ENCODE data around the gene SUPV3L1. TPM values are rescaled to one million over a fixed set of nuclear protein-coding genes. Genes with fewer than 3 reads are reported as not detected.
"Not testable (repeated sequence)": the region's sequence is repeated elsewhere in the genome, so short reads cannot be mapped to it uniquely, and the experiment has no call there.

The SUPV3L1 gene
- total RNA-seq, 1 donor from 2014 or later = 41.2 TPM

DNA sequence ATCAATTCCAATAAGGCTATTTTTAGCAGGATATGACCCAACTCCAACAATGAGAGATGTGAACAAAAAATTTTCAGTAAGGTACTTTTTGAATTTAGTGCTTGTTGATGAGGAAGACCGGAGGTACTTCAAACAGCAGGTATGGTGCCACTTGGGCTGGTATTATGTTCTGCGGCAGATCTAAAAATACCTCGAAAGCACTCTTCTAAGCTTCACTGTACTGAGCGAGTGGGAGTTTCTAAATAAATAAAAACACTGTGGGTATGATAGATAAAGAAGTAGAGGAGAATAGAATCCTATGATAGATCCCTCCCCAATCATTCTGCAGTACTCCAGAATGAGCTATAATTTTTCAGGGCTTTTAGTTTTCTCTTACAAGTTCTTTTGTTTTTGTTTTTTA is 11.5 kb upstream of the SUPV3L1 start:
- H3K36me3 ChIP-seq (ENCODE audit: control insufficient read depth, insufficient read depth, low read length) = no peaks in the 10 kb centered on the region
- DNase-seq (ENCODE audit: low read depth) = no peak
- no peaks in the 10 kb centered on the region for H3K27me3 ChIP-seq (ENCODE audit: control insufficient read depth, insufficient read depth, low read length)
- TF ChIP-seq CTCF (IDR thresholded peaks at IDR 0.05; ENCODE audit: insufficient read depth, low read length, poor library complexity, severe bottlenecking) = no peak
- no peak overlapping the region for H3K4me3 ChIP-seq (ENCODE audit: low read depth, low read length)

DNA sequence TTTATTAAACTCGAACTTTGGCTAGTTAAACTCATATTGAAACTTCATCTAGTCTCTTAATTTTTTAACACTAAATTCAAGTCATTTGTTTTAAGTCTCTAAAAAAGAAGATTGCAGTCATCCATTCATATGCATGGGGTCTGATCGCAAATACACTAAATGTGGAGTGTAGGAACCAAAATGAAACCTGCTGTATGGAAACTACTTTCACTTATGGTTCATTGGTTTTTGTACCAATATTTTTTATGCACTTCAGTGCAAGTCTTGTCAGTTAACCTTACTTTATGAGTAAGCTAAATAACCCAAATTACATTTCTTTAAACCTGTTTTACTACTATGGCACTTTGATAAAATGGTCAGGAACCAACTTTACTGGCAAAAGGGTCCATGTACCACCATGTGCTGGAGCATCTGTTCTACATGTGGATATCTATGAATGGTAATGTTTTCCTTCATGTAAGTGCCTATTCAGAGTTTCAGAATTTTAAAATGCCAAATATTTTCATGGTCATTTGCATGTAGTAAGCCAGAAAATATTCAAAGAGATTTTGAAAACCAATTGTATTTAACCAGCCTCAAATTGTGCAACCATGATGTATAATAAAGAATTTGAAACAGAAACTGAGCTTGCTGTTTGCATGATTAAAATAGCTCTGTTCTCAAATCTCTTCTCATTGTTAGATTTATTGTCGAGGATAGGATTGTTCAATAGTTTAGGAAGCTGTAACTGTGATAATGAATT is 7.6 kb upstream of the SUPV3L1 start:
- Histone ChIP-seq H3K4me3 (ENCODE audit: low read depth, low read length) (no peak overlapping the region), H3K36me3 (ENCODE audit: control insufficient read depth, insufficient read depth, low read length) (no peaks in the 10 kb centered on the region), H3K27me3 (ENCODE audit: control insufficient read depth, insufficient read depth, low read length) (no peaks in the 10 kb centered on the region)
- no peak for TF ChIP-seq CTCF (IDR thresholded peaks at IDR 0.05; ENCODE audit: insufficient read depth, low read length, poor library complexity, severe bottlenecking)
- no peak for DNase-seq (ENCODE audit: low read depth)

DNA sequence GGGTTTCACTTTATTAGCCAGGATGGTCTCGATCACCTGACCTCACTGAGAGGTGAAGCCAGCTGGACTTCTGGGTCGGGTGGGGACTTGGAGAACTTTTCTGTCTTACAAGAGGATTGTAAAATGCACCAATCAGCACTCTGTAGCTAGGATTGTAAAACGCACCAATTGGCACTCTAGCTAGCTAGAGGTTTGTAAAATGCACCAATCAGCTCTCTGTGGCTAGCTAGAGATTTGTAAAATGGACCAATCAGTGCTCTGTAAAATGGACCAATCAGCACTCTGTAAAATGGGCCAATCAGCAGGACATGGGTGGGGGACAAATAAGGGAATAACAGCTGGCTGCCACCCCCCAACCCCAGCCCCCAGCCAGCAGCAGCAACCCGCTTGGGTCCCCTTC is 4.7 kb upstream of the SUPV3L1 start:
- H3K4me3 ChIP-seq (ENCODE audit: low read depth, low read length); DNase-seq (ENCODE audit: low read depth); H3K36me3 ChIP-seq (ENCODE audit: control insufficient read depth, insufficient read depth, low read length); H3K27me3 ChIP-seq (ENCODE audit: control insufficient read depth, insufficient read depth, low read length): not testable (repeated sequence)

- DNase-seq (ENCODE audit: low read depth) = no peak
- no peaks in the 10 kb centered on the region for H3K36me3 ChIP-seq (ENCODE audit: control insufficient read depth, insufficient read depth, low read length)
- no peak overlapping the region for H3K4me3 ChIP-seq (ENCODE audit: low read depth, low read length)
- no peak for TF ChIP-seq CTCF (IDR thresholded peaks at IDR 0.05; ENCODE audit: insufficient read depth, low read length, poor library complexity, severe bottlenecking)
- H3K27me3 ChIP-seq (ENCODE audit: control insufficient read depth, insufficient read depth, low read length) = no peaks in the 10 kb centered on the region
Observed at GRCh38 chr10:69176823-69177222, 3.2 kb upstream of the SUPV3L1 start.

DNA sequence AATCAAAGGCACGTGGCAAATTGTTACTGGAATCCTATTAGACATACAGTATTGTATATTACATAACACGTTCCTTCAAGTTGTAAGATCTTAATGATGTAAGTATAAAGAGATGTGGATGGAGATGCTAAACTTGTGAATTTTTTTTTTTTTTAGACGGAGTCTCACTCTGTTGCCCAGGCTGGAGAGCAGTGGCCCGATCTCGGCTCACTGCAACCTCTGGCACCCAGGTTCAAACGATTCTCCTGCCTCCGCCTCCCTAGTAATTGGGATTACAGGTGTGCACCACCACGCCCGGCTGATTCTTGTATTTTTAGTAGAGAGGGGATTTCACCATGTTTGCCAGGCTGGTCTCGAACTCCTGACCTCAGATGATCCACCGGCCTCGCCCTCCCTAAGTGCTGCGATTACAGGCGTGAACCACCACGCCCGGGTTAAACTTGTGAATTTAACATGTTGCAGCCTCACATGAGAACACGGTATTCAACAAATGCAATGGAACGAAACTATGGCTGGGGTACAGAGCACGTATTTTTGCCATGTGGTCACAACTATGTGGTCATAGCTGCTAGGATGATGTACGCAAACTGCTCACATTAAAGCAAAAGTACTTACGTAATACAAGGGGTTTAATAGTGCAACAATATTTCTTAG is 818 bp upstream of the SUPV3L1 start:
- H3K27me3 ChIP-seq (ENCODE audit: control insufficient read depth, insufficient read depth, low read length) = no peaks in the 10 kb centered on the region
- no peaks in the 10 kb centered on the region for H3K36me3 ChIP-seq (ENCODE audit: control insufficient read depth, insufficient read depth, low read length)
- no peak for DNase-seq (ENCODE audit: low read depth)
- TF ChIP-seq CTCF (IDR thresholded peaks at IDR 0.05; ENCODE audit: insufficient read depth, low read length, poor library complexity, severe bottlenecking) = no peak
- peak overlapping the region; percentile 92 for H3K4me3 ChIP-seq (ENCODE audit: low read depth, low read length)

GRCh38 chr10:69180525-69181204 is 631 bp downstream of the SUPV3L1 start:
- H3K36me3 ChIP-seq (ENCODE audit: control insufficient read depth, insufficient read depth, low read length) = no peaks in the 10 kb centered on the region
- TF ChIP-seq CTCF (IDR thresholded peaks at IDR 0.05; ENCODE audit: insufficient read depth, low read length, poor library complexity, severe bottlenecking) = no peak
- H3K27me3 ChIP-seq (ENCODE audit: control insufficient read depth, insufficient read depth, low read length) = no peaks in the 10 kb centered on the region
- peak overlapping the region; percentile 92 for H3K4me3 ChIP-seq (ENCODE audit: low read depth, low read length)
- DNase-seq (ENCODE audit: low read depth) = no peak
